HG03060 (cell line): Measurements from ENCODE around the gene SPOCK3.
"Not testable (repeated sequence)": the region's sequence is repeated elsewhere in the genome, so short reads cannot be mapped to it uniquely, and the experiment has no call there.

Experiments used
- ATAC-seq: cut with Tn5 transposase; IDR thresholded peaks from one replicate; pipeline ENCODE4 v1.9.1; 2021; ENCODE audit warnings: low read depth, moderate number of reproducible peaks; ENCODE audit not compliant: unreplicated experiment

The SPOCK3 gene

DNA sequence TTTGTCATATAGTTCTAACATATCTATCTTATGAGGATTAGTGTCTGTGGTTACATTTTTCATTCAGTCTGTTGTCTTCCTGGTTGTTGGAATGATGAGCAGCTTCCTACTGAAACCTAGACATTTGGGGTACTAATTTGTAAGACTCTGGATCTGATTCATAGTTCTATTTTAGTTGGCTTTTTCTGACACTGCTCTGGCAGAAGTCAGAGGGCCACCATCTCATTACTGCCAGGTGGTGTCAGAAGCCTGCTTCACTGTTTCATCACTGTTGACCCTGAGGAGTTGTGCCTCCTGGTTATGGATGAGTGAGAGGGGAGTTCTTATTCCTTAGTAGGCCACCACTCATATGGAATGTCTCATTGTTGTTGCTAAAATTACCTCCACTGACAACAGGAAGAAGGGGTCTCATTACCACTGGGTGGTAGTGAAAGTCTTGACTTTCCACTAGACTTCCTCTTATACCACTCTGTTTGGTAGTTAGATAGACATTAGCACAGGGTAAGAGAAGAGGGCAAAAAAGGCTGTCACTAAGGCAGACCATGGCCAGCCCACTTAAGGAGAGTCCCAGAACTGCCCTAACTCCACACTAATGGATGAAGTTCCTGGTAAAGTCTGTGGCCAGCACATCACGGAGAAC lies 395.2 kb downstream of the SPOCK3 start:
- peak; percentile 35 for ATAC-seq

DNA sequence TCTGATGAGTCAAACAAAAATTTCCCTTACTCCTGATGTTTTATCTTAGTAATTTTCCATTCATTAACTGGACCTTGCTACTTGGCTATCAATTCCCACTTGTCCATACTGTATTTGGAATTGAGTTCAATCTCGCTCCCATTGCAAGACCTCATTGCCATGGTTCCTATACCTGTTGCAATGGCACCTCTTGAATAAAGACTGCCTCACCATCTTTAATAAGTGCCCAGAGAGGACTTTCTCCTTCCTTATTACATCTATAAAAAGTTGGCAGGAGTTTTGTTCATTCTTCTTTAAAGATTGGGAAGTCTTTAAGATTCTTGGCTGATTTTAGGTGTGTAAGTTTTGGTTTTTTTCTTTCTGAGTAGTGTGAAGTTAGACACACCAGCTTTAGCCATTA lies 397.4 kb downstream of the SPOCK3 start:
- ATAC-seq, result no peak

DNA sequence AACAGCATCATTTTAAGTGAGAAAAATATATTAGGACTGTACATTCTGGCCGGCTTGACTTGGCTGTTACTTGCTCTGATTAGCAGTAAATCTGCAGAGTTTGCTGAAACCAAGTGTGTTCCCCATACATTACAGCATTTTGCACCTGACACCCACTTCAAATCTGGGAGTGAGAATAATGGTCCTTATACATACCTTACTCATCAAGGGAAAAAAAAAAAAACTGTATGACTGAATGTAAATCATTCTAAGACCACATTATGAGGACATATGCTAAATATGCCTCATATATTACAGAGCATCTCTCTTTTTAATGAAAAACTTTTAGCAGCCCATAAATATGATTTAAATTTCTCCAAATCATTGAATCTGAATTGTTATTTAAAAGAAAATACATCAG lies 406.7 kb downstream of the SPOCK3 start:
- ATAC-seq, result no peak

DNA sequence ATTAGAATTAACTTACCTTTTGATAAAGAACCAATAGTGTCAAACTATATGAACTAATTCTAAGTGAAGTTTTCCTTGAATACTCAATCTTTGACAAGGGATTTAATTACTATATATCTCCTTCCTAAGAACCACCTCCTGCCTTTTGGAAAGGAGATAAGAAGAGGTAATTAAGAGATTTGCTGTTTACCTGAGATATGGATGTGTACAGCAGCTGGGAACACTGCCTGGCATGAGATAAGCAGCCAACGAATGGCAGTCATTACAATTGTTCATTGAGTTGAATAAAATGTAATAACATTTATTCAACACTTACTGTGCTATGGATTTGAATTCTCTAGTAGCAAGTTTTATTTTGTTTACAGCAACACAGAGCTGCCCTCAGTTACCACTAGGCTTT lies 407.1 kb downstream of the SPOCK3 start:
- ATAC-seq, result no peak

DNA sequence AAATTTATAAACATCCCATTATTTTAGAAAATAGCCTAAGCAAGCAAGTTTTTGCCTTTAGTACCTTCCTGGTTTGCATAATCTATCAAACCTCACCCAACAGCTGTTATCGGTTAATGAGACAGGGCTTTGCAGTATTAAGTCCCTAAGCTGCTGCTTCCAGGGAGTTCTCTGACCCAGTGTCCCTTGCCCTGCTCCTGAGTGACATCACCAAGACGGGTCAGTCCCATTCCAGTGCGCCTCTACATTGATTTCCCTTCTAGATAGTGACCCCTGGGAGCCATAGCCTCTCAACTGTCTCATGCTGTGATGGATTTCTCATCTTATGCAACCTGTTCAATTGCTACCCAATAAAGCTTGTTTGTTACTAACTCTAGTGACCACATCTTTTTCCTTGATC lies 410.4 kb downstream of the SPOCK3 start:
- no peak for ATAC-seq

DNA sequence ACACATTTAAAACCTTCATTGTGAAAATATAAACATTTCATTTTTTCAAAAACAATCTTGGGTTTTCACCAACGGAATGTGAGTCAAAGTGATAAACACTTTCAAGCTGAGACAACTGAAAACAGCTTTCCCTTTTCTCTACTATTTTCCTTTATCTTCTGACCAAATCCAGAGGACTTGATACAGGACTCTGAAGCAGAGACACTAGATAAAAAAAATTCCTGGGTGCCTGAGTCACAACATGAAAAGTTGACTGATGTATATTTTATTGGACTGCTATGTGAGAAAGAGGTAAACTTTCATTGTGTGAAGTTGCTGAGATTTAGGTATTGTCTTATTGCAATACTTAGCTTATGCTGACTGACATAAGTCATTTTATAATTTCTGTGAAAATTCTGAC lies 411.2 kb downstream of the SPOCK3 start:
- no peak for ATAC-seq

DNA sequence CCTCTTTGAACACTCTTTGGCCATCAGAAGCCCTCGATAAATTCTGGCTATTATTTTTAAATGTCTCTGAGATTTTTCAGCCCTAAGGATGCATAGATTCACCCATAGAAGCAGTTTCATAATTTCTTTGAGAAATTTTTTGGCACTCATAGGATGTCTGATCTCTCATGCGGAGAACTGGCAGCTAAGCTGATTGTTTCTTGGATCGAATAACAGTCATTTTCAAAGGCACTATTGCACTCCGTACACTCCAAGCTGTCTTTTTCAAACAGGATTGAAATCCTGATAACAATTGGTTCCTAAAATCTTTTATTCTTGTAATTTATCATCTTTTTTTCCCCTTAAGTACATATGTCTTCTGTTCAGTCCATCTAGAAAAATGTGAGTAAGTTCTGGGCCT lies 411.9 kb downstream of the SPOCK3 start:
- ATAC-seq, result no peak

DNA sequence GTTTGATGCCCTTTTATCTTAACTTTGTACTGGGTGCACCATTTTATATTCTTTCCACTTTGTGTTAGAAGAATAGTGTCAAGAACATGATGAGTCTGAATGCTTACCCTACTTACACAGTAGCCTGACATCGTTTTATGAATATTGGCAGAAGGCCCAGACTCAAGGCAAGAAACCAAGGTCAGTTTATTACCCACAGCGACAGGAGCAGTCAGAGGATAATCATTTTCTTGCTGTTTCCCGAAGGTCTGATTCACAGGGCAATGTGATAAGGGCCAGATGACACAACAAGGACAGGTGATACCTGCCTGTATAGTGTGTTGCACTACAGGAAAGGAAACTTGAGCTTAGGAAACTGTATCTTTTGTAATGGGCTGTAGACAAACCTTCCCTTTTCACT lies 417.4 kb downstream of the SPOCK3 start:
- no peak for ATAC-seq

DNA sequence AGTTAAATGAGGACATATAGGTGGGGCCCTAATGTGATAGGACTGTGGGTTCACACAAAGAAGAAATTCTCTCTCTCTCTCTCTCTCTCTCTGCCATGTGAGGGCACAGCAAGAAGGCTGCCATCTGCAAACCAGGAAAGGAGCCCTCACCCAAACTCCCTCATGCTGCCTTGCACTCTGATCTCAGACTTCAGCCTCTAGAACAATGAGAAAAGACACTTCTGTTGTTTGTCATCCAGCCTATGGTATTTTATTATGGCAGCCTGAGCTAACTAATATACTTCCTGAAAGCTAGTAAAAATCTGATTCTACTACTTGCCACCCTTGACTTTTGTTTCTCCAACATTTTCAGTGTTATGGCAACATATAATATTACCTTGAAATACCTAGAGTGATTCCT lies 425.9 kb downstream of the SPOCK3 start:
- ATAC-seq, result no peak

DNA sequence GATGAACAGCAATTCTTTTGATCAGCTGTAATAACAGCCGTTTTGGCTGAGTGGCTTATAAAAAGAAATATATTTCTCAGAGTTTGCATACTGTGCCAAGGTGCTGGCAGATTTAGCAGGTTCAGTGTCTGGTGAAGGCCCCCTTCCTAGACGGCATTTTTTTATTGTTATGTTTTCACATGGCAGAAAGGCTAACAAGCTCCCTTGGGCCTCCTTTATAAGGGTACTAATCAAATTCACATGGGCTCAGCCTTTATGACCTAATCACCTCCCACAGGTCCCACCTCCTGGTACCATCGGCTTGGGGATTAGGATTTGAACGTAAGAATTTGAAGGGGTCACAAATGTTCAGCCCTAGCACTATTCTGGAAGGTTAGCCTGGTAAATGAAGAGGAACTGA lies 431.9 kb downstream of the SPOCK3 start:
- no peak for ATAC-seq

DNA sequence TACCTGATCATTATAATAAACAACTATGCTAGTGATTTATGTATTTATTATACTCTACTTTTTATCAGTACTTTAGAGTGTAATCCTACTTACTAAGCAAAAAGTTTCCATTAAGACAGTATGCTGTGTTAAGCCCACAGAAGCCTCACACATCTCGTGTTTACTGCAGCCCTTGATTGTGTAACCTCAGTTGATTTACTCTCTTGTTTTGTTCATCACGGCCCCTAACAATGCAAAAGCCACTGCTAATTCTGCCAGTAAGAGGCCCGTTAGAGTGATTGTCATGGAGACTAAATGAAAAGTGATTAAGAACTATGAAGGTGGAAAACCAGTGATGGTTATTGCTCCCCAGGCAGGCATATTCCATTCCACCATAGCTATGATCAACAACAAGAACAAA lies 436.2 kb downstream of the SPOCK3 start:
- ATAC-seq, result no peak

DNA sequence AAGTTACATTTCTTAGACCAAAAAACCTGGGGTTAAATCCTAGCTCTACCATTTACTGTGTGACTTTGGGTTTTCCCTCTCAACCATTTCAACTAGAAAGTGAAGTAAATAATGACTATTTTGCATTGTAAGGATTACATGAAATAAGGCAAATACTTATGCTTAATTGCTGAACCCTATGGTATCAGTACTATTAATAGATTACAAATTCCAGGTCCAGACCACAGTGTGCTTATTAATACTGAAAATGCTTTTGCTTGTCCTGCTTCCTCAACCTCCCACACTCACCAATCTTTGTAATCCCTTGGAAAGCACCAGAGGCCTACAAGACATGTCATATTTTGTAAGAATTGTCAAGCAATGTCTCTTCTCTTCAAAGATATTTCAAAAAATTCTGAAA lies 456.5 kb downstream of the SPOCK3 start:
- no peak for ATAC-seq

DNA sequence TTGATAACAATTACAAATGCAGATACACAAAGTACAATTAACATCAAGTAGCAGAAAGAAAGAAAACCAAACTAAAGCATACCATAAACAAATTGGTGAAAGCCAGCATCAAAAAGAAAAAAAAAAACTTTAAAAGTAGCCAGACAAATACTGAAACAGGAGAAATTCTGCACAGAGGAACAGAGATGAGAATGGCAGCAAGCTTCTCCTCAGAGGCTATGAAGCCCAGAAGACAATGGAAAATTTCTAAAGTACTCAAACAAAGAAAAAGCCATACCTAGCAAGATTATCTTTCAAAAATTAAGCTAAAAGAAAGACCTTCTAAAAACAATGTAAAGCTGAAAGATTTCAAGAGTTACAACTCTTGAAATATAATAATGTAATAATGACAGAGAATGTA lies 471.3 kb downstream of the SPOCK3 start:
- ATAC-seq, result no peak

DNA sequence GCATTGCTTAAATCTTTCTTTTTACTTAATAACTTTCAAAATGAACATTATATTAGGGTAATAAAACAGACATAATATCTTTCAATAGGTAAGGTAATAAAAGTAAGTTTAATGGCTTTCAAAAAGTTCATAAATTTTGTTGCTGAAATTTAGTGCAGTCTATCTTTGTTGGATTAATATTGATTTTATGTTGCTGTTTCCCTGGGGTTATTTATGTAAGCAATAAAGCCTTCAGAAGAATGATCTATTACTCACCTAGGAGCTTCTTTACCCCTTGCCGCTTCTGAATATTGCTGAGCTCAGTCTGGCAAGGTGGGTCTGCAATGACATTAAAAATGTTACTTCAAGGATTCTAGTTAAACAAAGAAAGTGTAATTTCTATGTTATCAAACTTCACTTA lies 492.6 kb downstream of the SPOCK3 start:
- ATAC-seq, result no peak

DNA sequence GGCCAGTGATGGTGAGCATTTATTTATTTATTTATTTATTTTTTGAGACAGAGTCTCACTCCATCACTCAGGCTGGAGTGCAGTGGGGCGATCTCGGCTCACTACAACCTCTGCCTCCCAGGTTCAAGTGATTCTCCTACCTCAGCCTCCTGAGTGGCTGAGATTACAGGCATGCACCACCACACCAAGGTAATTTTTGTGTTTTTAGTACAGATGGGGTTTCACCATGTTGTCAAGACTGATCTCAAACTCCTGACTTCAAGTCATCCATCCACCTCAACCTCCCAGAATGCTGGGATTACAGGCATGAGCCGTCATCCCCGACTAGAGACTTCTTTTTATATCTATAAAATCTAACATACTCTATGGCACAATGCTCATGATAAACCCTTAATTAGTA lies 495.1 kb downstream of the SPOCK3 start:
- ATAC-seq, result not testable (repeated sequence)

DNA sequence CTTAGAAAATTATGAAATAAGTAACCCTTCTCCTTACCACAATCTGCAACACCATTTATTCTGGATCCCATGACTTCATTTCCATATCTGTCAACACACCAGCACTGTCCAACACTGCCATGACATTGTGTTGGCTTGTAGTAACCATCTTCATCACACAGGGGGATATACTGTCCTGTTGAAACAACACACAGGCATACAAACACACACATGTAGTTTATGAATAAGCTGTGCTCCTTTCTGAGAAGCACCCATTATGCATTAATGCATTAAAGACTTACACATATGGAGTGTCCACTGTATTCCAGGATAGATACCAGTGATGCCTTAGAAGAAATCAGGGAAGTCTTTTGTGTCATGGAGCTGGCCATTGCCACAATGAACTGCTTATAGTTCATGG lies 496.9 kb downstream of the SPOCK3 start:
- no peak for ATAC-seq

DNA sequence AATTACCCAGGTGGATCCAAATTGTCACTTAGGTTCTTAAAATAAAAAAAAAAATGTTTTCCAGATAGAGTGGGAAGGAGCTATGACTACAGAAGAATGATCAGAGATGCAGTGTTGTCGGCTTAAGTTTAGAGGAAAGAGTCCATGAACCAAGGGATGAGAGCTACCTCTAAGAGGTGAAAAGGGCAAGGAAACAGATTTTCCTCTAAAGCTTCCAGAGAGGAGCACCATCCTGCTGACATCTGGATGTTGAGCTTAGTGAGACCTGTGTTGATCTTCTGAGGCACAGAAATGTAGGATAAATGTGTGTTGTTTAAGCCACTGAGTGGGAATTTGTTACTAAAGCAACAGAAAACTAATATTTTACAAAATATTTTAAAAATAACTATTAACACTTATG lies 498.7 kb downstream of the SPOCK3 start:
- no peak for ATAC-seq

DNA sequence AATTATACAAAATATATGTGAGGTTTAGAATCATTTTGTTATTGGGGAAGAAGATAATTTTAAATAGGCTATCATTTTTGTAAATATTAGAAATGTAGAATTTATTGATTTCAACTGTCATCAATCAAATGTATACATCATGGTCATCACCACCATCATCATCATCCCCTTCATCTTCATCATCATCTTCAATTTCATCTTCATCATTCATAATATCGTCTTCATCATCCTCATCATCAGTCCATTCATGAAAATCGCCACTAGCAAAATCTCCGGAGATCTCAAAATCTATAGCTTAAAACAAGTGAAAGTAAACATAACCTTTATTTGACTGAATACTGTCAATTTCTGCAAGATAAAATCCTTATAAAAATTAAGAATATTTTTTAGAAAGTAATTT lies 499.5 kb downstream of the SPOCK3 start:
- ATAC-seq, result no peak

DNA sequence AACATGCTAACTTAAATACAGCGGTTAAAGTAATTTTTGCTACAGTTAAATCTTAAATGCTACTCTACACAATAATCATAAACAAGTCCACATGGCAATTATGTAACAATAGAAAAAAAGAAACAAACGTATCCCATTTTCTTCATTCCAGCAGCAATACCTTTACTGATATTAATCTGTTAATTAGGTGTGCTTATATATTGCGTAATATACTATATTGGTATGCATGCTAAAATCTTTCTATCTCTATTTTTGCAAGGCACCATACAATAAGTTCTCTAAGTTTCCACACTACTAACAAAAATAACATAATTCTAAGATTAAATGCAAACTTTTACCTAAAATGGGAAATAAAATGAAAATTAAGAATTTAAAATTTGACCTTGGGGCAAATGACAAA lies 500.6 kb downstream of the SPOCK3 start:
- ATAC-seq, result no peak

DNA sequence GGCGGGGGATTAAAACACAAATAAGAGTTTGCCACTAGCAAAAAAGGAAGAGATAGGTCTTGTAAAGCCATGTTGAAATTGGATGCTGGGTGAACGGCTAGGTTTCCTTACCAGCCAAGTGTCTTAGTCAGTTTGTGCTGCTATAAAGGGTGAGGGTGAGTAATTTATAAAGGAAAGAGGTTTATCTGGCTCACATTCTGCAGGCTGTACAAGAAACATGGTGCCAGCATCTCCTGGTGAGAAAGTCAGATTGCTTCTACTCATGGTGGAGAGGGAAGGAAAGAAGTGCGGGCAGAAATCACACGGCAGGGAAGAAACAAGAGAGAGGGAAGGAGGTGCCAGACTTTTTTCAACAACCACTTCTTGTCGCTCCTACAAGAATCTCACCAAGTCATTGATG lies 507.5 kb downstream of the SPOCK3 start:
- ATAC-seq, result no peak

DNA sequence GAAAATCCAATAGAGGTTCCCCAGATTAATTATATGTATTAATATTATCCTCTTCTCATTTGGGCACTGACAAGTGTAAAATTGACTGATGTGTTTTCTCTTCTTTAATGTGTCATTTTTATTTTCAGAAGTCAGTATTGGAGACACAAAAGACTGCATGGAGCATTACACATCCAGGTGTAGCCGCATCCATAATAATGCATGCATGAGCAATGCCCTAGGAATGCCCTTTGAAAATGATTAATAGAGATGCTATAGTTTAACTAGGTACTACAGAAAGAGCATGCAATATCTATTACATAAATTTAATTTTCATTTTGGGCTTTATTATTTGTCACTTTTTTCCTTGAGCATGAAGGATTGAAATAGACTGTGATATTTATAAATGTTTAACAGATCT lies 509.9 kb downstream of the SPOCK3 start:
- ATAC-seq, result no peak

DNA sequence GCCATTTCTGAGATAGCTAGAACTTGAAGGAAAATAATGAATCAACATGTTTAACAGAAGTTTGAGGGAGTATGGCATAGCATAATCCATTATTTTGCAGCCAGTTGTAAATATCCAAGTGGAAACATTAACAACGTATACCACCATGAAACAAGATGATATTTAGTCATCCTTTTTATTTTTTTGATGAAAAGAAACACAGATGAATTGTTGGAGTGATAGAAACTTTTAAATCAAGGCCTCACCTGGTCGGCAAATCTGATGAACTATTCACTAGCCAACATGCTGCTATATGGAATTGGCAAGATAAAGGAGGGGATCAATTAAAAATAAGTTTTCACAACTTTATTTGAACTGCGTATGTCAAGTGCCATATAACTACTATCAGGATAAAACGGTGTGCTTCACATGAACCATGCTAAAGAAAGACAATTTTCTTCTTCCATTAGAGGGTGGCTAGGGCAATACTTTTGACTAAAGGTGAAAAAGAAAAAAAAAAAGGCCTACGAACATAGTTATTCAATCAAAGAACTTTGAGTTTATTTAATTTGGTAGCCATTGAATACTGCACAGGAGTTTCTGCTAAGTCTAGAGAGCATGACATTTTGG lies 510.7 kb downstream of the SPOCK3 start:
- ATAC-seq, result no peak
